NCI-H524 (cell line): ENCODE results near the gene ERBB4.
A peak's percentile ranks its signal among the peaks of the same experiment; 100 is the strongest.

ENCODE experiments used
- DNase-seq, 2 experiments: peaks; one replicate each; lab custom pipeline; 2025; lab: John Stamatoyannopoulos, UW

The ERBB4 gene

GRCh38 chr2:212005085-212005671, 533.4 kb downstream of the ERBB4 start:
- peak in 1 of 2 experiments; percentile 47 for DNase-seq

- DNase-seq, result no peak
Measured at GRCh38 chr2:212001325-212001724, 537.3 kb downstream of the ERBB4 start.

GRCh38 chr2:211996857-211997256, 541.7 kb downstream of the ERBB4 start:
- no peak for DNase-seq

GRCh38 chr2:211994806-211995205, 543.8 kb downstream of the ERBB4 start:
- no peak for DNase-seq

- DNase-seq, result no peak
Measured at GRCh38 chr2:211990335-211990734, 548.3 kb downstream of the ERBB4 start.

GRCh38 chr2:211986313-211986712, 552.3 kb downstream of the ERBB4 start:
- no peak for DNase-seq

GRCh38 chr2:211985393-211985792, 553.2 kb downstream of the ERBB4 start:
- no peak for DNase-seq

- DNase-seq, result no peak
Measured at GRCh38 chr2:211982162-211982561, 556.4 kb downstream of the ERBB4 start.

- DNase-seq, result no peak
Measured at GRCh38 chr2:211981451-211981850, 557.2 kb downstream of the ERBB4 start.

GRCh38 chr2:211976076-211976475, 562.5 kb downstream of the ERBB4 start:
- DNase-seq, result no peak

- no peak for DNase-seq
Measured at GRCh38 chr2:211967234-211967633, 571.4 kb downstream of the ERBB4 start.

GRCh38 chr2:211963969-211964368, 574.6 kb downstream of the ERBB4 start:
- no peak for DNase-seq

- DNase-seq, result no peak
Measured at GRCh38 chr2:211957799-211958198, 580.8 kb downstream of the ERBB4 start.

GRCh38 chr2:211955648-211956047, 583.0 kb downstream of the ERBB4 start:
- DNase-seq, result no peak

GRCh38 chr2:211948932-211949331, 589.7 kb downstream of the ERBB4 start:
- DNase-seq, result no peak

GRCh38 chr2:211946960-211947359, 591.6 kb downstream of the ERBB4 start:
- DNase-seq, result no peak

GRCh38 chr2:211944572-211944971, 594.0 kb downstream of the ERBB4 start:
- no peak for DNase-seq

GRCh38 chr2:211942153-211942552, 596.4 kb downstream of the ERBB4 start:
- DNase-seq, result no peak

GRCh38 chr2:211941216-211941747, 597.3 kb downstream of the ERBB4 start:
- DNase-seq, result no peak

- DNase-seq, result no peak
Measured at GRCh38 chr2:211939177-211939576, 599.4 kb downstream of the ERBB4 start.

- DNase-seq, result no peak
Measured at GRCh38 chr2:211934811-211935210, 603.8 kb downstream of the ERBB4 start.

GRCh38 chr2:211931314-211931713, 607.3 kb downstream of the ERBB4 start:
- no peak for DNase-seq

GRCh38 chr2:211930331-211930730, 608.3 kb downstream of the ERBB4 start:
- DNase-seq, result no peak

GRCh38 chr2:211928201-211928600, 610.4 kb downstream of the ERBB4 start:
- DNase-seq, result no peak
